H1 (cell line): Measurements from ENCODE around the gene STEAP1. TPM values are rescaled to one million over a fixed set of nuclear protein-coding genes. Genes with fewer than 3 reads are reported as not detected.

Experiments used
- CTCF ChIA-PET: fragments of 300-600 bp; sonication (Branson Sonifier 250); formaldehyde crosslinking; loops from one replicate; lab custom pipeline; 2021; ENCODE audit not compliant: partially characterized antibody; lab: Charles Lee
- POLR2A ChIA-PET: fragments of 300-600 bp; sonication (Branson Sonifier 250); formaldehyde crosslinking; loops from one replicate; lab custom pipeline; 2021; ENCODE audit warnings: inconsistent platforms; ENCODE audit not compliant: partially characterized antibody; lab: Charles Lee
- DNase-seq, 2 experiments: peaks; one replicate each; pipeline versions ENCODE4 v3.0.0 to v3.0.0-alpha.2; 2010 to 2022; ENCODE audit warnings: low spot score in 2 of 2, low read depth in 1 of 2, mixed read lengths in 1 of 2
- FAIRE-seq: peaks from 2 replicates; lab custom pipeline; 2011; peaks lifted over from hg19 to GRCh38; lab: Jason Lieb, UNC
- H2AFZ ChIP-seq: 2 replicates; pipeline ENCODE4 v1.8.1; 2012; ENCODE audit warnings: low read length, inconsistent platforms
- H2AK5ac ChIP-seq: 2 replicates; pipeline ENCODE4 v1.6.1; 2013; ENCODE audit warnings: low read depth, low read length
- H2BK120ac ChIP-seq: replicated peaks from 2 replicates; pipeline ENCODE3; 2013; ENCODE audit warnings: low read depth, low read length, inconsistent platforms
- H2BK12ac ChIP-seq: 2 replicates; pipeline ENCODE4 v1.6.1; 2013; ENCODE audit warnings: low read depth, low read length
- H2BK15ac ChIP-seq: 2 replicates; pipeline ENCODE4 v1.6.1; 2013; ENCODE audit warnings: low read length
- H2BK20ac ChIP-seq: 2 replicates; pipeline ENCODE4 v1.6.1; 2013; ENCODE audit warnings: low read length
- H2BK5ac ChIP-seq: 2 replicates; pipeline ENCODE4 v1.6.1; 2013; ENCODE audit warnings: low read depth, low read length
- H3K14ac ChIP-seq: 2 replicates; pipeline ENCODE4 v1.6.1; 2013; ENCODE audit warnings: inconsistent platforms; ENCODE audit not compliant: insufficient read length
- H3K18ac ChIP-seq: 2 replicates; pipeline ENCODE4 v1.6.1; 2013; ENCODE audit warnings: low read length; ENCODE audit errors: extremely low read depth
- H3K23ac ChIP-seq: 2 replicates; pipeline ENCODE4 v1.6.1; 2013; ENCODE audit warnings: inconsistent platforms; ENCODE audit not compliant: insufficient read length
- H3K23me2 ChIP-seq: 2 replicates; pipeline ENCODE4 v1.6.1; 2013; ENCODE audit warnings: low read depth, low read length
- H3K27ac ChIP-seq: 2 replicates; pipeline ENCODE4 v1.6.1; 2011; ENCODE audit warnings: low read depth, low read length, inconsistent platforms
- H3K27me3 ChIP-seq, 4 experiments: replicated peaks in 1 of 4; 1 replicate in 1 of 4; 2 replicates in 3 of 4; pipeline versions ENCODE4 v1.6.1 to v1.8.1; 2011 to 2013; ENCODE audit warnings: low read length in 3 of 4, mild to moderate bottlenecking in 3 of 4, inconsistent platforms in 2 of 4, mixed read lengths in 2 of 4, moderate library complexity in 1 of 4; ENCODE audit not compliant: control insufficient read depth in 3 of 4, insufficient read depth in 3 of 4; ENCODE audit errors: extremely low read depth in 1 of 4
- H3K36me3 ChIP-seq, 4 experiments: 2 replicates each; pipeline versions ENCODE4 v1.6.1 to v1.8.1; 2011 to 2013; ENCODE audit warnings: mild to moderate bottlenecking in 4 of 4, low read length in 3 of 4, moderate library complexity in 2 of 4, control low read depth in 1 of 4, inconsistent platforms in 1 of 4; ENCODE audit not compliant: insufficient read depth in 4 of 4, control insufficient read depth in 2 of 4
- H3K4ac ChIP-seq: replicated peaks from 2 replicates; pipeline ENCODE3; 2013; ENCODE audit warnings: low read length, low read depth, mixed read lengths, inconsistent platforms; ENCODE audit not compliant: insufficient read length
- H3K4me1 ChIP-seq, 4 experiments: replicated peaks in 1 of 4; 1 replicate in 1 of 4; 2 replicates in 3 of 4; pipeline versions ENCODE4 v1.6.1 to v1.8.1; 2011 to 2013; ENCODE audit warnings: low read length in 3 of 4, inconsistent platforms in 2 of 4, mixed read lengths in 1 of 4; ENCODE audit not compliant: insufficient read depth in 4 of 4, control insufficient read depth in 3 of 4
- H3K4me2 ChIP-seq, 2 experiments: 2 replicates each; pipeline versions ENCODE4 v1.6.1 to v1.8.1; 2011 to 2013; ENCODE audit warnings: low read depth in 2 of 2, low read length in 2 of 2, control low read depth in 1 of 2, inconsistent platforms in 1 of 2, mild to moderate bottlenecking in 1 of 2; ENCODE audit not compliant: insufficient read depth in 1 of 2
- H3K4me3 ChIP-seq, 4 experiments: fragments of 200-600, 300-600 bp in 1 of 4; sonication (generic), shearing (Covaris generic), sonication (Bioruptor Twin) in 1 of 4; 2 replicates each; pipeline versions ENCODE4 v1.5.1 to v1.8.1; 2011 to 2016; ENCODE audit warnings: low read length in 4 of 4, low read depth in 3 of 4, control low read depth in 2 of 4, inconsistent platforms in 2 of 4, mild to moderate bottlenecking in 2 of 4, mixed read lengths in 1 of 4, moderate library complexity in 1 of 4; ENCODE audit not compliant: insufficient read depth in 2 of 4; ENCODE audit errors: extremely low read depth in 1 of 4
- H3K56ac ChIP-seq: replicated peaks from 2 replicates; pipeline ENCODE3; 2013; ENCODE audit warnings: low read depth, mild to moderate bottlenecking, mixed read lengths, low read length, inconsistent platforms; ENCODE audit not compliant: insufficient read length
- H3K79me1 ChIP-seq: 2 replicates; pipeline ENCODE4 v1.6.1; 2013; ENCODE audit warnings: low read depth, low read length, control low read depth
- H3K79me2 ChIP-seq, 2 experiments: 2 replicates each; pipeline versions ENCODE4 v1.6.1 to v1.8.1; 2012 to 2013; ENCODE audit warnings: low read length in 2 of 2, mild to moderate bottlenecking in 2 of 2, inconsistent platforms in 1 of 2; ENCODE audit not compliant: insufficient read depth in 2 of 2, control insufficient read depth in 1 of 2
- H3K9ac ChIP-seq, 4 experiments: replicated peaks in 1 of 4; 1 replicate in 1 of 4; 2 replicates in 3 of 4; pipeline versions ENCODE4 v1.6.1 to v1.8.1; 2011 to 2013; ENCODE audit warnings: low read depth in 3 of 4, low read length in 3 of 4, control low read depth in 2 of 4, mild to moderate bottlenecking in 2 of 4, moderate library complexity in 2 of 4, inconsistent platforms in 1 of 4; ENCODE audit errors: extremely low read depth in 1 of 4
- H3K9me3 ChIP-seq, 2 experiments: 2 replicates each; pipeline versions ENCODE4 v1.6.1 to v1.8.1; 2012 to 2013; ENCODE audit warnings: mild to moderate bottlenecking in 2 of 2, moderate library complexity in 2 of 2, control low read depth in 1 of 2, inconsistent platforms in 1 of 2, low read depth in 1 of 2, low read length in 1 of 2, mixed read lengths in 1 of 2; ENCODE audit not compliant: insufficient read depth in 2 of 2
- H4K20me1 ChIP-seq, 2 experiments: replicated peaks in 1 of 2; 2 replicates each; pipeline versions ENCODE3 to v1.8.1; 2011 to 2013; ENCODE audit warnings: inconsistent platforms in 2 of 2, low read length in 2 of 2, mild to moderate bottlenecking in 1 of 2; ENCODE audit not compliant: insufficient read depth in 2 of 2, control insufficient read depth in 1 of 2
- H4K5ac ChIP-seq: 2 replicates; pipeline ENCODE4 v1.6.1; 2013; ENCODE audit warnings: low read length, low read depth, mixed read lengths, inconsistent platforms; ENCODE audit not compliant: insufficient read length
- H4K8ac ChIP-seq: 2 replicates; pipeline ENCODE4 v1.8.0; 2013; ENCODE audit warnings: mild to moderate bottlenecking, moderate library complexity, low read length, inconsistent platforms; ENCODE audit not compliant: insufficient read depth; ENCODE audit errors: extremely low read depth
- H4K91ac ChIP-seq: replicated peaks from 2 replicates; pipeline ENCODE3; 2013; ENCODE audit warnings: low read length, mixed read lengths, inconsistent platforms; ENCODE audit not compliant: insufficient read length
- BRCA1 ChIP-seq: IDR thresholded peaks from 2 replicates; pipeline ENCODE4 v1.6.1; 2012; ENCODE audit warnings: low read depth, low read length, improper control_type of control experiment
- CREB1 ChIP-seq: IDR thresholded peaks from 2 replicates; pipeline ENCODE4 v1.6.1; 2012; ENCODE audit warnings: inconsistent platforms
- E2F6 ChIP-seq: IDR thresholded peaks from 2 replicates; pipeline ENCODE4 v1.6.1; 2012; ENCODE audit warnings: inconsistent platforms
- EGR1 ChIP-seq: IDR thresholded peaks from 2 replicates; pipeline ENCODE4 v1.6.1; 2011; ENCODE audit warnings: low read depth, low read length, borderline replicate concordance
- FOSL1 ChIP-seq: IDR thresholded peaks from 2 replicates; pipeline ENCODE4 v1.6.1; 2011; ENCODE audit warnings: mild to moderate bottlenecking, low read depth, low read length, moderate library complexity; ENCODE audit not compliant: insufficient read depth
- HDAC2 ChIP-seq, 2 experiments: fragments of 300-600 bp in 1 of 2; sonication (generic) in 1 of 2; IDR thresholded peaks; 2 replicates each; pipeline ENCODE4 v1.6.1; 2011 to 2012; ENCODE audit warnings: low read depth in 2 of 2, low read length in 2 of 2, mild to moderate bottlenecking in 2 of 2, moderate library complexity in 2 of 2, borderline replicate concordance in 1 of 2, inconsistent platforms in 1 of 2
- SIRT6 ChIP-seq: IDR thresholded peaks from one replicate; pipeline ENCODE4 v1.7.1; 2012; ENCODE audit warnings: low read length, inconsistent platforms
- TAF7 ChIP-seq: optimal IDR thresholded peaks from 2 replicates; pipeline ENCODE3; 2011; ENCODE audit warnings: low read depth, mild to moderate bottlenecking, inconsistent platforms, low read length, moderate library complexity, borderline replicate concordance
- ZNF274 ChIP-seq: IDR thresholded peaks from 2 replicates; pipeline ENCODE4 v1.7.0; 2012; ENCODE audit warnings: low read length, borderline replicate concordance; ENCODE audit errors: extremely low read depth
- WGBS, 2 experiments: shearing (Covaris generic) in 1 of 2; methylation state at CpG; one replicate each; pipeline versions ENCODE4 v1.1.6 to v1.1.7; 2013 to 2015; ENCODE audit warnings: low lambda C conversion rate in 2 of 2, mixed read lengths in 2 of 2, inconsistent platforms in 1 of 2, low coverage in 1 of 2, missing lambda C conversion rate in 1 of 2; ENCODE audit not compliant: insufficient replicate concordance in 2 of 2, insufficient coverage in 1 of 2, insufficient read length in 1 of 2; ENCODE audit errors: extremely low coverage in 1 of 2, missing lambda C conversion rate in 1 of 2; 5-methylcytosine and 5-hydroxymethylcytosine counted together
- polyA plus RNA-seq, 7 experiments: library from polyadenylated mRNA; depleted of rRNA in 3 of 7; stranded (reverse) in 5 of 7; unstranded in 2 of 7; fragments of >200 nt in 5 of 7; fragments of 200-250 nt in 2 of 7; gene quantifications; 1 replicate in 5 of 7; 2 replicates in 1 of 7; 4 replicates in 1 of 7; pipeline versions ENCODE4 v1.2.1 to v1.2.3, GENCODE V29; 2011 to 2013; ENCODE audit warnings: missing spikeins in 2 of 7, mixed read lengths in 2 of 7
- total RNA-seq: library from RNA; stranded (reverse); fragmentation: NEBNext Ultra II Directional; extraction: Animal tissue kit (Norgen Biotek cat#: 25700); gene quantifications from 2 replicates; pipeline ENCODE4 v1.2.1, GENCODE V29; 2021

The STEAP1 gene
- total and polyA plus RNA-seq, 2 of the 8 experiments (the other 6 are each of a cell fraction or from before 2014, with no cell fraction given), result 9.2 to 9.5 TPM

- Histone ChIP-seq H4K5ac (no peak overlapping the region), H4K8ac (no peak overlapping the region), H3K36me3 (no peaks in the 10 kb centered on the region), H3K18ac (no peak overlapping the region), H3K4me3 (no peak overlapping the region), H2AFZ (no peak overlapping the region), H3K27me3 (no peaks in the 10 kb centered on the region), H2BK20ac (no peak overlapping the region), H2AK5ac (no peak overlapping the region), H3K9ac (no peak overlapping the region), H3K23me2 (no peaks in the 10 kb centered on the region; the same call in 1 of the 2 replicates), H3K14ac (no peak overlapping the region), H3K79me2 (no peaks in the 10 kb centered on the region), H4K20me1 (no peaks in the 10 kb centered on the region), H2BK5ac (no peak overlapping the region), H2BK15ac (no peak overlapping the region), H2BK120ac (no peak overlapping the region), H3K56ac (no peak overlapping the region), H3K27ac (no peak overlapping the region), H3K4ac (no peak overlapping the region), H3K4me1 (no peaks in the 10 kb centered on the region), H3K79me1 (no peaks in the 10 kb centered on the region), H4K91ac (no peak overlapping the region), H3K9me3 (peaks cover 24 to 26% of the 10 kb centered on the region in 2 experiments), H3K4me2 (no peak overlapping the region), H3K23ac (no peak overlapping the region), H2BK12ac (no peak overlapping the region)
- WGBS, 2 experiments, result 82% methylated on average over 10 of the region's 10 CpGs; no CpG with 5 or more reads in 1 of the 2 experiments
- CTCF ChIA-PET, result no interaction called here
- FAIRE-seq (no peak), DNase-seq (no peak)
- POLR2A ChIA-PET, result no interaction called here
- TF ChIP-seq E2F6 (no peak), SIRT6 (no peak), HDAC2 (IDR thresholded peaks at IDR 0.05; ENCODE audit: borderline replicate concordance in 1 of 2, low read depth in 2 of 2, low read length in 2 of 2) (no peak), EGR1 (no peak), BRCA1 (no peak), CREB1 (no peak), ZNF274 (no peak), TAF7 (no peak), FOSL1 (no peak)
These were observed 40.9 kb downstream of the STEAP1 start for GRCh38 chr7:90194911-90195809.
